DOHH2 (cell line): Measurements from ENCODE around the gene MAMDC2.

Experiments used
- H3F3A ChIP-seq: fragments of 200-600 bp; sonication (generic), shearing (Covaris generic); 2 replicates; pipeline ENCODE4 v1.6.0; 2016; ENCODE audit warnings: antibody characterized with exemption, mild to moderate bottlenecking; ENCODE audit not compliant: control insufficient read depth, insufficient read depth
- H3K27ac ChIP-seq: fragments of 200-600 bp; sonication (generic); 2 replicates; pipeline ENCODE4 v1.5.1; 2014; ENCODE audit warnings: low read depth, mild to moderate bottlenecking, low read length, moderate library complexity
- H3K27me3 ChIP-seq: fragments of 200-600 bp; sonication (generic); 2 replicates; pipeline ENCODE4 v1.6.1; 2014; ENCODE audit warnings: mild to moderate bottlenecking, low read length, mixed read lengths; ENCODE audit not compliant: control insufficient read depth
- H3K36me3 ChIP-seq: fragments of 200-600 bp; sonication (generic); 2 replicates; pipeline ENCODE4 v1.6.1; 2014; ENCODE audit warnings: mild to moderate bottlenecking, low read length, moderate library complexity, mixed read lengths; ENCODE audit not compliant: control insufficient read depth
- H3K4me1 ChIP-seq: fragments of 200-600 bp; sonication (generic); 2 replicates; pipeline ENCODE4 v1.6.1; 2014; ENCODE audit warnings: mild to moderate bottlenecking, low read length, mixed read lengths; ENCODE audit not compliant: control insufficient read depth
- H3K4me2 ChIP-seq: fragments of 200-600 bp; sonication (generic); 2 replicates; pipeline ENCODE4 v1.6.0; 2014; ENCODE audit warnings: mild to moderate bottlenecking, low read length, moderate library complexity
- H3K4me3 ChIP-seq: fragments of 200-600 bp; sonication (generic); 2 replicates; pipeline ENCODE4 v1.5.1; 2014; ENCODE audit warnings: mild to moderate bottlenecking, low read length, mixed read lengths
- H3K79me2 ChIP-seq: fragments of 200-600 bp; sonication (generic); 2 replicates; pipeline ENCODE4 v1.6.1; 2014; ENCODE audit warnings: mild to moderate bottlenecking, low read length, mixed read lengths; ENCODE audit not compliant: control insufficient read depth
- H3K9me2 ChIP-seq: fragments of 200-600 bp; sonication (generic); replicated peaks from 2 replicates; pipeline ENCODE4 v1.6.1; 2014; ENCODE audit warnings: mild to moderate bottlenecking, low read length, mixed read lengths; ENCODE audit not compliant: control insufficient read depth
- H3K9me3 ChIP-seq: fragments of 200-600 bp; sonication (generic); 2 replicates; pipeline ENCODE4 v1.6.1; 2014; ENCODE audit warnings: antibody characterized with exemption, low read length, mixed read lengths; ENCODE audit not compliant: control insufficient read depth, insufficient read depth
- H4K20me1 ChIP-seq: fragments of 200-600 bp; sonication (generic); 2 replicates; pipeline ENCODE4 v1.6.0; 2014; ENCODE audit warnings: low read depth, mild to moderate bottlenecking, antibody characterized with exemption, low read length, moderate library complexity; ENCODE audit not compliant: control insufficient read depth, insufficient read depth
- CTCF ChIP-seq: fragments of 200-600 bp; sonication (generic); IDR thresholded peaks from one replicate; pipeline ENCODE4 v1.5.1; 2014; ENCODE audit warnings: antibody characterized with exemption, mild to moderate bottlenecking, low read depth, low read length; ENCODE audit not compliant: poor library complexity, severe bottlenecking
- EZH2phosphoT487 ChIP-seq: fragments of 200-600 bp; sonication (generic); IDR thresholded peaks from 2 replicates; pipeline ENCODE4 v1.6.1; 2017; ENCODE audit warnings: borderline replicate concordance, mild to moderate bottlenecking, antibody characterized with exemption, low read length, moderate library complexity, mixed read lengths

Gene MAMDC2

DNA sequence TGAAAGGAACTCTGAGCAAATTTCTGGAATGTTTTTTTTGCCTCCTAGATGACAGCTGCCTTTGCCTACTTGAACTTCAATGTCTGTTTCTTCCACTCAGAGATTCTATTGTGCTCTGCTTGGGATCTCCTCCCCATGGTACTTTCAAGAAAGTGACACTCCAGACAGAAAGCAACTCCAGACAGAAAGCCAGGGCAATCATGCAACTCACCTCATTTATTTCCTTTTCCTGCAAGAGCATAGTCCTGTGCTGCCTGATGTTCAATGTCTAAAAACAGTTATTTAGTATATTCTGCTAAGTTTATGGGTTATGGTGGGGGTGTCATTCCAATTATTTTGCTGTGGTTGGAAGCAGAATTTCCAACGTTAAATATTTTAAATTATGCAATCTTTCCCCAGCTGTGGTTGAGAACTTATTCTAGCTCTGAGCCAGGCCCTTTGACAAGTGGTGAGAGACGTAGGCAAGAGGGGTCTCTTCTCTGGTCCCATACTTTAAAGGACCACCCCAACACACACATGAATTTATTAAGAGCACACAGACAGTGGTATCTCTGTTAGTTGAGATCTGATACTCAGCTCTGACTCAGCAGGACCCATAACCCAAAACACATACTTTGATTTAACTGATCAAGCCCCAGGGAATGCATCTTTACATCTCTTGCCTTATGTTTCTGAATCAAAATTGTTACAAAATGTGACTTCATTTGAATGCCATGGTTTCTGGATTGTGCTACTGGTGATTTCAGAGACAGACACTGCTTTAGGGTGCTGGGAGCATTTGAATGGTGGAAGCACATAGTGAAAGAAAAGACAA, 39.5 kb upstream of the MAMDC2 start:
- H3K27ac ChIP-seq, result no peak overlapping the region
- H3K9me2 ChIP-seq, result no peaks in the 10 kb centered on the region
- no peaks in the 10 kb centered on the region for H3K9me3 ChIP-seq

DNA sequence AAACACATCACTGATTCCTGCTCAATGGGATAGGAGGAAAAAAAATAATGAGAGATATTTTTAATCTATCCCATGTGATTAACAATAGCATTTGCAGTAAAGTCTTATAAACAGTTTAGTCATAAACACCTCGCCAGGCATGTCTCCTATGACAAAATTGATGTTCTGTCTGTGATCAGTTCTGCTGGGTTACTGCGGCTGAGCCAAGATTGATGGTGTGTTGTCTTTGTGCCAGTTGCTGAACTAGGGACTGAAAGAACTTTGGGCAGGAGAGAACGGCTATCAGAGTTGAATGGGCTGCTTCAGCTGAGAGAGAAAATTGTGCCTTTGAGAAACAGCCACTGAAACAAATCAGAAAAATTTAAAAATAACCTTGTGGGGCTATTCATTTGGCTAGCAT, 37.3 kb upstream of the MAMDC2 start:
- Histone ChIP-seq H3K27ac (no peak overlapping the region), H3K79me2 (no peaks in the 10 kb centered on the region), H3K27me3 (no peaks in the 10 kb centered on the region), H3K4me1 (no peaks in the 10 kb centered on the region), H3K9me2 (no peaks in the 10 kb centered on the region), H3K36me3 (no peaks in the 10 kb centered on the region), H3F3A (no peaks in the 10 kb centered on the region), H3K4me2 (no peak overlapping the region), H4K20me1 (no peaks in the 10 kb centered on the region), H3K4me3 (no peak overlapping the region), H3K9me3 (no peaks in the 10 kb centered on the region)
- TF ChIP-seq EZH2phosphoT487 (no peak), CTCF (no peak)

More for the DNA sequence above, 39.5 kb upstream of the MAMDC2 start:
- H3K4me3 ChIP-seq, result no peak overlapping the region
- H4K20me1 ChIP-seq, result no peaks in the 10 kb centered on the region
- no peaks in the 10 kb centered on the region for H3K4me1 ChIP-seq
- H3K27me3 ChIP-seq, result no peaks in the 10 kb centered on the region
- no peaks in the 10 kb centered on the region for H3F3A ChIP-seq
- H3K4me2 ChIP-seq, result no peak overlapping the region
- H3K79me2 ChIP-seq, result no peaks in the 10 kb centered on the region
- H3K36me3 ChIP-seq, result no peaks in the 10 kb centered on the region
- TF ChIP-seq CTCF, result no peak

- H4K20me1 ChIP-seq, result no peaks in the 10 kb centered on the region
- H3K9me2 ChIP-seq, result no peaks in the 10 kb centered on the region
- no peaks in the 10 kb centered on the region for H3K36me3 ChIP-seq
- H3K4me2 ChIP-seq, result no peak overlapping the region
- H3K4me1 ChIP-seq, result no peaks in the 10 kb centered on the region
- H3K9me3 ChIP-seq, result no peaks in the 10 kb centered on the region
- H3F3A ChIP-seq, result no peaks in the 10 kb centered on the region
- TF ChIP-seq CTCF (no peak), EZH2phosphoT487 (no peak)
- H3K79me2 ChIP-seq, result no peaks in the 10 kb centered on the region
- no peak overlapping the region for H3K27ac ChIP-seq
- H3K27me3 ChIP-seq, result no peaks in the 10 kb centered on the region
- no peak overlapping the region for H3K4me3 ChIP-seq
These were observed 35.8 kb upstream of the MAMDC2 start for GRCh38 chr9:70007831-70008230.
